HS-5 (cell line): ENCODE measurements around the gene LNP1.
A peak's percentile ranks its signal among the peaks of the same experiment; 100 is the strongest.
"Not testable (repeated sequence)": the region's sequence is repeated elsewhere in the genome, so short reads cannot be mapped to it uniquely, and the experiment has no call there.

Experiments
- DNase-seq: peaks from one replicate; pipeline ENCODE4 v3.0.0-alpha.2; 2012; ENCODE audit warnings: low read depth

The LNP1 gene

GRCh38 chr3:100400780-100401673, at the start of gene LNP1, which contains the start of gene TOMM70:
Gene LNP1, plus strand, starts transcription at chr3:100401539. Its CDS starts 28,191 bp downstream, at chr3:100429730.
Gene TOMM70, minus strand, starts transcription at chr3:100401089. Its CDS starts 140 bp downstream, at chr3:100400949.
- DNase-seq: peak; percentile 93

GRCh38 chr3:100351770-100352169, 49.6 kb upstream of the LNP1 start:
- not testable (repeated sequence) for DNase-seq

- no peak for DNase-seq
Measured at GRCh38 chr3:100352296-100353231, 48.8 kb upstream of the LNP1 start.

- DNase-seq: no peak
Measured at GRCh38 chr3:100354850-100355249, 46.5 kb upstream of the LNP1 start.

- no peak for DNase-seq
Measured at GRCh38 chr3:100358413-100358812, 42.9 kb upstream of the LNP1 start.

GRCh38 chr3:100359035-100359434, 42.3 kb upstream of the LNP1 start:
- DNase-seq: no peak

GRCh38 chr3:100360757-100361496, 40.4 kb upstream of the LNP1 start:
- no peak for DNase-seq

- no peak for DNase-seq
Measured at GRCh38 chr3:100361897-100362296, 39.4 kb upstream of the LNP1 start.

- no peak for DNase-seq
Measured at GRCh38 chr3:100364421-100364820, 36.9 kb upstream of the LNP1 start.

GRCh38 chr3:100366424-100366823, 34.9 kb upstream of the LNP1 start:
- DNase-seq: no peak

- DNase-seq: no peak
Measured at GRCh38 chr3:100368441-100368840, 32.9 kb upstream of the LNP1 start.

- DNase-seq: peak; percentile 32
Measured at GRCh38 chr3:100370756-100371155, 30.6 kb upstream of the LNP1 start.

- no peak for DNase-seq
Measured at GRCh38 chr3:100374521-100374920, 26.8 kb upstream of the LNP1 start.

- DNase-seq: no peak
Measured at GRCh38 chr3:100376301-100376700, 25.0 kb upstream of the LNP1 start.

GRCh38 chr3:100384733-100385525, 16.4 kb upstream of the LNP1 start:
- no peak for DNase-seq

- DNase-seq: no peak
Measured at GRCh38 chr3:100386437-100387074, 14.8 kb upstream of the LNP1 start.

- DNase-seq: no peak
Measured at GRCh38 chr3:100389025-100389424, 12.3 kb upstream of the LNP1 start.

GRCh38 chr3:100395679-100396431, 5.5 kb upstream of the LNP1 start:
- DNase-seq: no peak

- no peak for DNase-seq
Measured at GRCh38 chr3:100396967-100397366, 4.4 kb upstream of the LNP1 start.
